Measurements from ENCODE around the gene ZNF670. TPM values are rescaled to one million over a fixed set of nuclear protein-coding genes. Genes with fewer than 3 reads are reported as not detected.

ZNF670 gene
- total and polyA plus RNA-seq, 9 of the 15 experiments (the other 6 are each of a cell fraction or from before 2014, with no cell fraction given) = 7.1 to 23.4 (median 11.8) TPM

DNA sequence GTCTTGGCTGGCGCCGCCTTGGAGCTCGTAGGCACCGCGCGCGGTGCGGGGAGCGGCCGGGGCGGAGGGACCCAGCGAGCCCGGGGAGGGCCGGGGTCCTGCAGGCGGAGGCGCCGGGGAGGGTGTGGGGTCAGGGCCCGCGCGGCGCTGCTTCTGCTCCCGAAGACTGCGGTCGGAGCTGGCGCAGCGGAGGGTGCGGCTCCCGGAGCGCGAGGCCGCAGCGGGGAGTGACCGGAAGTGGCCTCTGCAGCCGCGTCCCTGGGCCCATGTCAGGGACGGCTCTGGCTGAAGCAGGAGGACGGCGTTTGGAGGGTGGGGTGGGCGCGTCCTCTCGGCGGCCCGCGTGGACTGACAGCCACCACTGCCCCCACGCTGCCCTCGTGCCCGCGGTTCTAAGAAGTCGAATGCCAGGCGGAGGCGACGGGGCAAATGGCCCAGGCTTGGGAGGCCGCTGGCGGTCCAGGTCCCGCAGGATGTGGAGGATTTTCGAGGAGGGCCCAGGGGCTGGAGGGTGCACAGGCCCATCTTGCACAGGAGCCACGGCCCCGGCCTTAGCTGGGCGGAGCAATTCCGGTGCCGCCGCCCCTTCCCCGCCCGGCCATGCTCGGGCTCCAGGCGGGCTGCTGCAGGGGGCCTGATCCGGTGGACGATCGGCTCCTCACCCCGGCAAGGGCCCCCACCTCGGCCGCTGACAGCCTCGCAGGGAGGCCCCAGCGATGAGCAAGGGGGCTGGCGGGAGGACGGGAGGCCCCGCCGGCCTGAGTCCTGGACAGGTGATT, 33.3 kb upstream of the ZNF670 start (continued):
- TF ChIP-seq, protein P1, sequence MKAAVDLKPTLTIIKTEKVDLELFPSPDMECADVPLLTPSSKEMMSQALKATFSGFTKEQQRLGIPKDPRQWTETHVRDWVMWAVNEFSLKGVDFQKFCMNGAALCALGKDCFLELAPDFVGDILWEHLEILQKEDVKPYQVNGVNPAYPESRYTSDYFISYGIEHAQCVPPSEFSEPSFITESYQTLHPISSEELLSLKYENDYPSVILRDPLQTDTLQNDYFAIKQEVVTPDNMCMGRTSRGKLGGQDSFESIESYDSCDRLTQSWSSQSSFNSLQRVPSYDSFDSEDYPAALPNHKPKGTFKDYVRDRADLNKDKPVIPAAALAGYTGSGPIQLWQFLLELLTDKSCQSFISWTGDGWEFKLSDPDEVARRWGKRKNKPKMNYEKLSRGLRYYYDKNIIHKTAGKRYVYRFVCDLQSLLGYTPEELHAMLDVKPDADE (conservative IDR thresholded peaks at IDR 0.05; ENCODE audit: control insufficient read depth, low read depth, low read length) = peak; percentile 67; the same call in 1 of the 2 replicates
- TF ChIP-seq, protein P2, sequence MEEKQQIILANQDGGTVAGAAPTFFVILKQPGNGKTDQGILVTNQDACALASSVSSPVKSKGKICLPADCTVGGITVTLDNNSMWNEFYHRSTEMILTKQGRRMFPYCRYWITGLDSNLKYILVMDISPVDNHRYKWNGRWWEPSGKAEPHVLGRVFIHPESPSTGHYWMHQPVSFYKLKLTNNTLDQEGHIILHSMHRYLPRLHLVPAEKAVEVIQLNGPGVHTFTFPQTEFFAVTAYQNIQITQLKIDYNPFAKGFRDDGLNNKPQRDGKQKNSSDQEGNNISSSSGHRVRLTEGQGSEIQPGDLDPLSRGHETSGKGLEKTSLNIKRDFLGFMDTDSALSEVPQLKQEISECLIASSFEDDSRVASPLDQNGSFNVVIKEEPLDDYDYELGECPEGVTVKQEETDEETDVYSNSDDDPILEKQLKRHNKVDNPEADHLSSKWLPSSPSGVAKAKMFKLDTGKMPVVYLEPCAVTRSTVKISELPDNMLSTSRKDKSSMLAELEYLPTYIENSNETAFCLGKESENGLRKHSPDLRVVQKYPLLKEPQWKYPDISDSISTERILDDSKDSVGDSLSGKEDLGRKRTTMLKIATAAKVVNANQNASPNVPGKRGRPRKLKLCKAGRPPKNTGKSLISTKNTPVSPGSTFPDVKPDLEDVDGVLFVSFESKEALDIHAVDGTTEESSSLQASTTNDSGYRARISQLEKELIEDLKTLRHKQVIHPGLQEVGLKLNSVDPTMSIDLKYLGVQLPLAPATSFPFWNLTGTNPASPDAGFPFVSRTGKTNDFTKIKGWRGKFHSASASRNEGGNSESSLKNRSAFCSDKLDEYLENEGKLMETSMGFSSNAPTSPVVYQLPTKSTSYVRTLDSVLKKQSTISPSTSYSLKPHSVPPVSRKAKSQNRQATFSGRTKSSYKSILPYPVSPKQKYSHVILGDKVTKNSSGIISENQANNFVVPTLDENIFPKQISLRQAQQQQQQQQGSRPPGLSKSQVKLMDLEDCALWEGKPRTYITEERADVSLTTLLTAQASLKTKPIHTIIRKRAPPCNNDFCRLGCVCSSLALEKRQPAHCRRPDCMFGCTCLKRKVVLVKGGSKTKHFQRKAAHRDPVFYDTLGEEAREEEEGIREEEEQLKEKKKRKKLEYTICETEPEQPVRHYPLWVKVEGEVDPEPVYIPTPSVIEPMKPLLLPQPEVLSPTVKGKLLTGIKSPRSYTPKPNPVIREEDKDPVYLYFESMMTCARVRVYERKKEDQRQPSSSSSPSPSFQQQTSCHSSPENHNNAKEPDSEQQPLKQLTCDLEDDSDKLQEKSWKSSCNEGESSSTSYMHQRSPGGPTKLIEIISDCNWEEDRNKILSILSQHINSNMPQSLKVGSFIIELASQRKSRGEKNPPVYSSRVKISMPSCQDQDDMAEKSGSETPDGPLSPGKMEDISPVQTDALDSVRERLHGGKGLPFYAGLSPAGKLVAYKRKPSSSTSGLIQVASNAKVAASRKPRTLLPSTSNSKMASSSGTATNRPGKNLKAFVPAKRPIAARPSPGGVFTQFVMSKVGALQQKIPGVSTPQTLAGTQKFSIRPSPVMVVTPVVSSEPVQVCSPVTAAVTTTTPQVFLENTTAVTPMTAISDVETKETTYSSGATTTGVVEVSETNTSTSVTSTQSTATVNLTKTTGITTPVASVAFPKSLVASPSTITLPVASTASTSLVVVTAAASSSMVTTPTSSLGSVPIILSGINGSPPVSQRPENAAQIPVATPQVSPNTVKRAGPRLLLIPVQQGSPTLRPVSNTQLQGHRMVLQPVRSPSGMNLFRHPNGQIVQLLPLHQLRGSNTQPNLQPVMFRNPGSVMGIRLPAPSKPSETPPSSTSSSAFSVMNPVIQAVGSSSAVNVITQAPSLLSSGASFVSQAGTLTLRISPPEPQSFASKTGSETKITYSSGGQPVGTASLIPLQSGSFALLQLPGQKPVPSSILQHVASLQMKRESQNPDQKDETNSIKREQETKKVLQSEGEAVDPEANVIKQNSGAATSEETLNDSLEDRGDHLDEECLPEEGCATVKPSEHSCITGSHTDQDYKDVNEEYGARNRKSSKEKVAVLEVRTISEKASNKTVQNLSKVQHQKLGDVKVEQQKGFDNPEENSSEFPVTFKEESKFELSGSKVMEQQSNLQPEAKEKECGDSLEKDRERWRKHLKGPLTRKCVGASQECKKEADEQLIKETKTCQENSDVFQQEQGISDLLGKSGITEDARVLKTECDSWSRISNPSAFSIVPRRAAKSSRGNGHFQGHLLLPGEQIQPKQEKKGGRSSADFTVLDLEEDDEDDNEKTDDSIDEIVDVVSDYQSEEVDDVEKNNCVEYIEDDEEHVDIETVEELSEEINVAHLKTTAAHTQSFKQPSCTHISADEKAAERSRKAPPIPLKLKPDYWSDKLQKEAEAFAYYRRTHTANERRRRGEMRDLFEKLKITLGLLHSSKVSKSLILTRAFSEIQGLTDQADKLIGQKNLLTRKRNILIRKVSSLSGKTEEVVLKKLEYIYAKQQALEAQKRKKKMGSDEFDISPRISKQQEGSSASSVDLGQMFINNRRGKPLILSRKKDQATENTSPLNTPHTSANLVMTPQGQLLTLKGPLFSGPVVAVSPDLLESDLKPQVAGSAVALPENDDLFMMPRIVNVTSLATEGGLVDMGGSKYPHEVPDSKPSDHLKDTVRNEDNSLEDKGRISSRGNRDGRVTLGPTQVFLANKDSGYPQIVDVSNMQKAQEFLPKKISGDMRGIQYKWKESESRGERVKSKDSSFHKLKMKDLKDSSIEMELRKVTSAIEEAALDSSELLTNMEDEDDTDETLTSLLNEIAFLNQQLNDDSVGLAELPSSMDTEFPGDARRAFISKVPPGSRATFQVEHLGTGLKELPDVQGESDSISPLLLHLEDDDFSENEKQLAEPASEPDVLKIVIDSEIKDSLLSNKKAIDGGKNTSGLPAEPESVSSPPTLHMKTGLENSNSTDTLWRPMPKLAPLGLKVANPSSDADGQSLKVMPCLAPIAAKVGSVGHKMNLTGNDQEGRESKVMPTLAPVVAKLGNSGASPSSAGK (IDR thresholded peaks at IDR 0.05) = peak; percentile 92
- peak; percentile 68 for TF ChIP-seq POLR2A (conservative IDR thresholded peaks at IDR 0.05)
- peak; percentile 57; the same call in 1 of the 2 replicates for TF ChIP-seq ZNF263 (CRISPR knock-in tag; IDR thresholded peaks at IDR 0.05; ENCODE audit: borderline replicate concordance)
- peak; percentile 72; the same call in 1 of the 2 replicates for TF ChIP-seq KLF6 (CRISPR knock-in tag; IDR thresholded peaks at IDR 0.05; ENCODE audit: borderline replicate concordance)
- TF ChIP-seq TBP (optimal IDR thresholded peaks at IDR 0.05; ENCODE audit: low read depth, low read length) = peak; percentile 34
- TF ChIP-seq BRD4 (IDR thresholded peaks at IDR 0.05) = no peak
- TF ChIP-seq MEIS2 (IDR thresholded peaks at IDR 0.05; ENCODE audit: partially characterized antibody) = peak; percentile 39
- TF ChIP-seq ESRRB (CRISPR knock-in tag; IDR thresholded peaks at IDR 0.05; ENCODE audit: borderline replicate concordance) = no peak
- TF ChIP-seq FOXK2 (conservative IDR thresholded peaks at IDR 0.05 in 1 of 2, IDR thresholded peaks at IDR 0.05 in 1 of 2; ENCODE audit: low read depth in 2 of 2) = peak; percentile 16 to 58; a peak in 1 of 4 replicates
- TF ChIP-seq, protein P3, sequence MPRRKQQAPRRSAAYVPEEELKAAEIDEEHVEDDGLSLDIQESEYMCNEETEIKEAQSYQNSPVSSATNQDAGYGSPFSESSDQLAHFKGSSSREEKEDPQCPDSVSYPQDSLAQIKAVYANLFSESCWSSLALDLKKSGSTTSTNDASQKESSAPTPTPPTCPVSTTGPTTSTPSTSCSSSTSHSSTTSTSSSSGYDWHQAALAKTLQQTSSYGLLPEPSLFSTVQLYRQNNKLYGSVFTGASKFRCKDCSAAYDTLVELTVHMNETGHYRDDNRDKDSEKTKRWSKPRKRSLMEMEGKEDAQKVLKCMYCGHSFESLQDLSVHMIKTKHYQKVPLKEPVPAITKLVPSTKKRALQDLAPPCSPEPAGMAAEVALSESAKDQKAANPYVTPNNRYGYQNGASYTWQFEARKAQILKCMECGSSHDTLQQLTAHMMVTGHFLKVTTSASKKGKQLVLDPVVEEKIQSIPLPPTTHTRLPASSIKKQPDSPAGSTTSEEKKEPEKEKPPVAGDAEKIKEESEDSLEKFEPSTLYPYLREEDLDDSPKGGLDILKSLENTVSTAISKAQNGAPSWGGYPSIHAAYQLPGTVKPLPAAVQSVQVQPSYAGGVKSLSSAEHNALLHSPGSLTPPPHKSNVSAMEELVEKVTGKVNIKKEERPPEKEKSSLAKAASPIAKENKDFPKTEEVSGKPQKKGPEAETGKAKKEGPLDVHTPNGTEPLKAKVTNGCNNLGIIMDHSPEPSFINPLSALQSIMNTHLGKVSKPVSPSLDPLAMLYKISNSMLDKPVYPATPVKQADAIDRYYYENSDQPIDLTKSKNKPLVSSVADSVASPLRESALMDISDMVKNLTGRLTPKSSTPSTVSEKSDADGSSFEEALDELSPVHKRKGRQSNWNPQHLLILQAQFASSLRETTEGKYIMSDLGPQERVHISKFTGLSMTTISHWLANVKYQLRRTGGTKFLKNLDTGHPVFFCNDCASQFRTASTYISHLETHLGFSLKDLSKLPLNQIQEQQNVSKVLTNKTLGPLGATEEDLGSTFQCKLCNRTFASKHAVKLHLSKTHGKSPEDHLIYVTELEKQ (CRISPR knock-in tag; IDR thresholded peaks at IDR 0.05) = no peak

Measured in K562 (cell line).